Mesenteric fat pad (tissue), 1 donor: Measurements from ENCODE around the gene TMEM240. TPM values are rescaled to one million over a fixed set of nuclear protein-coding genes. Genes with fewer than 3 reads are reported as not detected.
"Not testable (repeated sequence)": the region's sequence is repeated elsewhere in the genome, so short reads cannot be mapped to it uniquely, and the experiment has no call there.

Experiments used
- DNase-seq: peaks from one replicate; pipeline ENCODE4 v3.0.0-alpha.2; 2020; ENCODE audit warnings: low spot score
- total RNA-seq: library from RNA; stranded (reverse); fragmentation: NEBNext Ultra II Directional; extraction: Animal tissue kit (Norgen Biotek cat#: 25700); gene quantifications from one replicate; pipeline ENCODE4 v1.2.1, GENCODE V29; 2021
- donor health status: DM: yes; HTN: yes; CAD: no.

Gene TMEM240
- total RNA-seq, 1 donor from 2014 or later = 1.4 TPM

DNA sequence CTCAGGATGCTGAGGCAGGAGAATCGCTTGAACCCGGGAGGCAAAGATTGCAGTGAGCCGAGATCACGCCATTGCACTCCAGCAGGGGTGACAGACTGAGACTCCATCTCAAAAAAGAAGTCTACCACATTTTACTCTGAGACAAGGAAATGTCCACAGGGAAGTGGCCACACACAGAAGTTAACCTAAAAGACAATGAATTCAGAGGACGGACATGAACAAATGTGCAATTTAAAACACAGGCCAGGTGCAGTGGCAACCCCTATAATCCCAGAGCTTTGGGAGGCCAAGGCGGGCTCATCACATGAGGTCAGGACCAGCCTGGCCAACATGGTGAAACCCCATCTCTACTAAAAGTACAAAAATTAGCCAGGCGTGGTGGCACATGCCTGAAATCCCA lies 17.3 kb upstream of the TMEM240 start:
- DNase-seq = not testable (repeated sequence)

DNA sequence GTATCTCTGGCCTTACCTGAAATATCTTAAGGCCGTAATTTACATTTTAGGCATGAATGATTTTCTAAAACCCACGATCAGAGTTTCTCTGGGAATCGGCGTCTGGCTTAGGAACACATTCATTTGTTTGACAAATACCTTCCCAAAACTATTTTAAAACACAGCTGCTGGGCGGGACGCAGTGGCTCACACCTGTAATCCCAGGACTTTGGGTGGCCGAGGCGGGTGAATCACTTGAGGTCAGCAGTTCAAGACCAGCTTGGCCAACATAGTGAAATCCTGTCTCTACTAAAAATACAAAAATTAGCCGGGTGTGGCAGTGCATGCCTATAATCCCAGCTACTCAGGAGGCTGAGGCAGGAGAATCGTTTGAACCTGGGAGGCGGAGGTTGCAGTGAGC lies 16.5 kb upstream of the TMEM240 start:
- not testable (repeated sequence) for DNase-seq

DNA sequence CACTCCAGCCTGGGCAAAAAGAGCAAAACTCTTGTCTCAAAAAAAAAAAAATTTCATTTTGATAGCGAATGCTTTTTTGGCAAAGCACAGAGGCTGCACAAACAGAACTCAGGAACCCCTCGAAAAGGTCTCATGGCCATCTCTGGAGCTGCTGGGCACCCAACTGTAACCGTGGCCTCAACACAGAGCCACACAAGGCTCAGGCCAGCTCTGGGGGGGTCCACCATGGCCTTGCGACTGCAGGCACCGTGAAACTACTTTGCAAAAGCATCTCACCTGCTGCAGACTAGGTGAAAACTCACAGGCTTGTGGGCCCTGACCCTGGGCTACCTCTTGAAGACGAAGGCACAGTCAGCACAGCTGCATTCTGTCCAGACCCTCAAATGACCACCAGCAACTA lies 16.1 kb upstream of the TMEM240 start:
- no peak for DNase-seq

DNA sequence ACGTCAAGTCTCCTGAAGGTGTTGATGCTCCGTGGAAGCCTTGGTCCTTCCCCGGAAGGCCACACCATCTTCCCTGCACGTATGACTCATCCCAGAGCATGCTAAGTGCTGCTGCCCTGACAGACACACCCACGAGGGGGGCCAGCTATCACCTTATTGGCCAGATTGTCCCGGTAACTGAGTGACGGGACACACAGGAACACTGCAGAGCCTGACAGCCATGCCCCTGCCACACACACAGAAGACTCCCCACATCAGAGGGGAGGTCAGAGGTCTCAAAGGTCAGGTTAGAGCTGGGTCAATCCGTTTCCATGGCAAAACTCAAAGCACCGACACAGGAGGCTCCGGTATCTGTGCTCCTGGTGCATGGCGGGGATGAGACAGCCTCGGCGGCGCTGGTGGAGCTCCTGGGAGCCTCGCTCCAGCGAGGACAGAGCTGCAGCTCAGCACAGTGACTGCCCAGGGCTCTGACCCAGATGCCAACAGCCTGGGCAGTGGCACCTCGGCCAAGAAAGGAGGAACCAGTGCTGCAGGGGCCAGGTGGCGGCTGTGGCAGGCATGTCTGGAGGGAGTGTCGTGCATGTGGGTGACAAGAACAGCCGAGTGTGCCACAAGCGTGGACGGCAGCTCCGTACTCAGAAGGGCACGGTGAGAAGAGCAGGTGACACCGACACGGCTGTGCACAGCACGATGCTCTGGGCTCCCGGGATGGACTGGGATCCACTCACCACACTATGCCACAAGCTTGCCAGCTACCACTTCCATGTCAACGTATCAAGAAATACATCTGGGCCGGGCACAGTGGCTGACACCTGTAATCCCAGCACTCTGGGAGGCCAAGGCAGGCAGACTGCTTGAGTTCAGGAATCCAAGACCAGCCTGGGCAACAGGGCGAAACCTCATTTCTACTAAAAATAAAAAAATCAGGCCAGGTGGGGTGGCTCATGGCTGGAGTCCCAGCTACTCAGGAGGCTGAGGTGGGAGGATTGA lies 14.8 kb upstream of the TMEM240 start:
- DNase-seq = no peak

DNA sequence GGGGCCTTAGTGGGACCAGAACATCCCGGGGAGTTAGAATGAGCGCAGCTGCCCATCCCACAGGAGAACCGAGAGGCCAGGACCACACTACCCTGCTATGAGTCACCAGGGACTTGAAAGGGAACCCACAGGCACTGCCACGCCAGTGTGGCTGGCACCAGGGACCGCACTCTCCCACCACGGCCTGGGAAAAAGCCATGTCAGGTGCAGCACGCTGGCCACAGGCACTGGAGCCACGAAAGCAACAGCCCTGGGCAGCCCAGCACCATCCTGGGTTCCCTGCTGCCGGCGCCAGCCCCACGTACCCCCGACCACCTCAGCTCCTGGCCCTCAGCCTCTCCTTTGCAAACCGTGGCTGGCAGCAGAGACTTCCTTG lies 14.1 kb upstream of the TMEM240 start:
- no peak for DNase-seq

DNA sequence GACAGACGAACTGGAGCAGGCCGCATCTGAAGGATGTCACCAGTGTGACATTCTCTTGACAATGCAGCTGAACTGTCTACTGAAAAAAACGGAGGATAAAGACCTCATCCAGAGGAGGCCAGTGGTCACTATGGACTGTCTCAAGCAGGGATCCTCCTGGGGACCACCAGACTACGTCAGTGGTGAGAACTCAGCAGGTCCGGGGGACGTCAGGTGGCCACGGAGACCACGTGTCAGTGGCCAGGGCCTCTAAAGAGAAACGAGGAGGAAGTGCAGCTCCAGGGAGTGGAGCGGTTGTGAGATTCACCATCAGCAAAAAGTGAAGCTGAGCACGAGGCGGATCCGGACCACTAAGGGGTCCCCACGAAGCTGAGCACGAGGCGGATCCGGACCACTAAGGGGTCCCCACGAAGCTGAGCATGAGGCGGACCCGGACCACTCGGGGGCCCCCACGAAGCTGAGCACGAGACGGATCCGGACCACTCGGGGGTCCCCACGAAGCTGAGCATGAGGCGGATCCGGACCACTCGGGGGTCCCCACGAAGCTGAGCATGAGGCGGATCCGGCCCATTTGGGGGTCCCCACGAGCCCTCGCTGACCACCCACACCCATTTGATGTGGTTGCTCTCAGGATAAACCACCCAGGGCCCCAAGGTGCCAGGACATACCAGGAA lies 13.5 kb upstream of the TMEM240 start:
- DNase-seq = no peak

DNA sequence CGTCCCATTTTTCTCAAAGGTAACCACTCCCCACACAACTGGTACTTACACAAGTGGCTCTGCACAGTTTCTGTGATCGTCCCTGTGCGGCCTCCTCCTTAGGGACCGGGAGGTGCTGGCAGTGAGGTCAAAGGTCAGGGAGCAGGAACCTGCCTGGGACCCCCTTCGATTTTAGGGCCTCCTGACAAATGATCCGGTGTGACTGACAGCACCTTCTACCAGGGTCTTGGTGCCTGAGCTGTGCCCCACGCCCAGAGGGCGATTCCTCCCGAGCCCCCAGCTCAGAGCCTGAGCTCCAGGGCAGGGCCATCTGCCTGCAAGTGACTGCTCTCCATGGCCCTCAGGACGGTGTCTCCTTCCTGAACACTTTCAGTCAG lies 11.8 kb upstream of the TMEM240 start:
- DNase-seq = no peak

DNA sequence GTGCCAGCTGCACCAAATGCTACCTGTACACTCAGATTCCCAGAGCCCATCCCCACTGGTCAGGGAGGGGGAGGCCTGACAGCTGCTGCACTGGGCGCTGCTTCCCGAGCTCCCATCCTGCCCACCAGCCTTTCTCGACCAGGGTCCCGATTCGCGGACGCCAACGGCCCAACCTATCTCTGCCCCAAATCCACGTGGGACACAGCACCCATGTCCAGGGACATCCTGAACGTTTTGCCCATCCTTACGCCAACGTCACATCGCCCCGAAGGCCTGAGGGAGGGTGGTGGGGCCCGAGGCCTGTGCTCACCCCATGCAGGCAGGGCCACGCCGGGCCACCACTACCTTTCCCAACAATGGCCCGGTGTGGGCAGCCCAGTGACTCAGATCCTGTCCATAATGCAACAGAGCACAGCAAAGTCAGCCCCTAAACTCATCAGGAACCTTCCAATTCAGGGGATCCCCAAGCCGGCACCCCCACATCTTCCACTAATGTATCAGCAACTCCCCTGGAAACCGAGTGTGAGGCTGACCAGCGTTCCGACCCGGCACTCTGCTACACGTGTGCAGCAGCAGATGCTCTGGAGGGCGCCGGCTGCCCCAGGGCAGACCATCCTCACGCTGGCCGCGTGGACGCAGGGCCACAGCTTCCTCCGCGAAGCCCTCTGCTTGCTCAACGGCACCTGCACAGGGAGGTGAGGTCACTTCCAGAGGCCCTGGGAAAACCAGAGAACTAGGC lies 11.3 kb upstream of the TMEM240 start:
- no peak for DNase-seq

DNA sequence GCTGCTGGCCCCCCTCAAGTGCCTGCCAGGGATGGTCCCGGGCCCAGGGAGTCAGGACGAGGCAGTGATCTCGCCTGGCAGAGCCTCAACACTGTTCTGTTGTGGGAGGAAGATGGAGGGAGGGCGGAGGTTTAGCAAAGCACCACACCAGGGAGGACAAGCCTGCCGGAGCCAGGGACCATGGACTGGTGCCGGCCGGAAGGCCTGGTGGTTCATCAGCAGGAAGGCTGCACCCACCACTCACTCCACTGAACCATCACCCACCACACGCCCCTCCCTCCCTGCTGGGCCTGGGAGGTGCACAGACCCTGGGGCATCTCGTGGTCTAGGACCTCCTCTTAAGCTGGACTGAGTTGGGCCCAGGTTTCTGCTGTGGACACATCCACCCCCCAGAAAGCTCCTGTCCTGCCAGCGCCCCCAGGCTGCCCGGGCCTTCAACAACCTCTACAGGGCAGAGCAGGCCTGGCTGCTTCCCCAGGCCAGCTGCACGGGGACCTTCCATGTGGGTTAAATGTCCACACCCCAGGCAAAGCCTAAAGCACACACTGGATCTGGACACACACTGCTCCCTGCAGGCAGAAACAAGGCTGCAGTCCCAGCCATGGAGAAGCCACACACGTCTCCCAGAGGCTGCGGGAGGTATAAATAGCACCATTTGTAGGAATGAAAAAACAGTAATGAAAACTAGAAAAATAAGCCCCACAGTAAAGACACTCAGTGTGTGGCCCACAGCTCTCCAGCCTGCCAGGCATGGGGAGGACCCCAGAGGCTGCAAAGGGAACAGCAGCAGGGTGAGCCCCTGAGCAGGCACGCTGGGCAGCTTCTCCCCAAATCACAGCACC lies 10.4 kb upstream of the TMEM240 start:
- no peak for DNase-seq

DNA sequence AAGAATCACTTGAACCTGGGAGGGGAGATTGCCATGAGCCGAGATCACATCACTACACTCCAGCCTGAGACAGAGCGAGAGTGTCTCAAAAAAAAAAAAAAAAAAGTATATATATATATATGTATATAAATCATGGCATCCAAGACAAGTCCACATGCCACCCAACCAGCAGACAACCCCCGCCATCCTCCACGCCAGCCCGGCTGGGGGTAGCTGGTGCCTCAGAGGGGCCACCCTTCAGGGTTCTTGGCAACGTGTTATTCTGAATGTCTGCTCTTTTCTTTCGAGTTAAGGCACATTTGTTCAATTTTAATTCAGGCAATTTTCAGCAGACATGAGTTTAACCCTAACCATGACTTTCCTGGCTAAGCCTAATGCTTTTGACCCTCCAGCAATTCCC lies 9.7 kb upstream of the TMEM240 start:
- DNase-seq = no peak

DNA sequence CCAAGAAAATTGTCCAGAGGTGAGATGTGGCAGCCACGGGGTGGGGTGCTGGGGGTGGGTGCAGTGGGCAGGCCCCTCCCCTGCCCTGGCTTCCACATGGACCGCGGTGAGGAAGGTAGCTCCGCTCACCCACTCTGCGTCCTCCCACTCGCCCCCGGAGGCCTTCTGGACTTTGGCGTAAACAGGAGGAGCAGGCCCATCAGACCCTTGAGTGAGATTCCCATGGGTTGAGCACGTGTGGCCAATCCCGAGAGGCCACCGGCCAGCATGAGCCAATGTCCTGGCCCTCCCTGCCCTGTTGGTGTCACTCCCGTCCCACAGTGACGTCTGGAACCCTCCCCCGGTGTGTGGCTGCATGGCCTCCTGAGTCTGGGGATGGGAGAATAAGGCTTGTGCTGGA lies 8.2 kb upstream of the TMEM240 start:
- no peak for DNase-seq

DNA sequence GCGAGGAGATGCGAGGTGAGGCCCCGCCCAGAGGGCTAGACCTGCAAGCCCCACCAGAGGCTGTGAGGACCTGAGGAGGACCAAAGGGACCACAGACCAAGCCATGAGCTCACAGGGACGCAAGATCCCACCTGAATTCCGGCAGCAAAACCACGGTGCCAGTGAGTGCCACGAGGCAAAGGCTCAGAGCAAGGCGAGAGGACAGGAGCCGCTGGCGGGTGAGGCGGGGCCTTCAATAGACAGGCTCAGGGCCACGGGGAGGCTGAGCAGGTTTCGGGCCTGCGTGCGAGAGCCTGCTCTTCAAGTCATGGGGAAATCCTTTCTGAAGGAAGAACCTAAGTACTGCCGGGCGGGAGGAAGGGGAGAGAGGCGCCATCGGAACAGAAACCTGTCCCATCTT lies 7.1 kb upstream of the TMEM240 start:
- DNase-seq = no peak

DNA sequence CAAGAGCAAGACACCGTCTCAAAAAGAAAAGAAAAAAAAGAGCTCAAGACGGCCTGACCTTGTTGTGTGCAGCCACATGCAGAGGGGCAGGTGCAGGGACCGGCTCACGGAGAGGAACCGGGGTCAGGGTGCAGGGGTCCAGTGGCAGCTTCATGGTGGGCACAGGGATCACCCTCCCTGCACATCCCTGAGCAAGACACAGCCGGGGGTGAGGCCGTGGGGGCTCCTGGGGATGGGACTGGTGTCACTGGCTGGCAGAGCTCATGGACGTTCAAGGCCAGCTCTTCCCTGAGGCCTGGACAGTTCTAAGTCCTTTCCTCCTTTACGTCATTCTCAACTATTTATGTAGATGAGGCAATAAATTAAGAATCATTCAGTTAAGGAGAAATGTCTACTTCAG lies 6.6 kb upstream of the TMEM240 start:
- DNase-seq = no peak

DNA sequence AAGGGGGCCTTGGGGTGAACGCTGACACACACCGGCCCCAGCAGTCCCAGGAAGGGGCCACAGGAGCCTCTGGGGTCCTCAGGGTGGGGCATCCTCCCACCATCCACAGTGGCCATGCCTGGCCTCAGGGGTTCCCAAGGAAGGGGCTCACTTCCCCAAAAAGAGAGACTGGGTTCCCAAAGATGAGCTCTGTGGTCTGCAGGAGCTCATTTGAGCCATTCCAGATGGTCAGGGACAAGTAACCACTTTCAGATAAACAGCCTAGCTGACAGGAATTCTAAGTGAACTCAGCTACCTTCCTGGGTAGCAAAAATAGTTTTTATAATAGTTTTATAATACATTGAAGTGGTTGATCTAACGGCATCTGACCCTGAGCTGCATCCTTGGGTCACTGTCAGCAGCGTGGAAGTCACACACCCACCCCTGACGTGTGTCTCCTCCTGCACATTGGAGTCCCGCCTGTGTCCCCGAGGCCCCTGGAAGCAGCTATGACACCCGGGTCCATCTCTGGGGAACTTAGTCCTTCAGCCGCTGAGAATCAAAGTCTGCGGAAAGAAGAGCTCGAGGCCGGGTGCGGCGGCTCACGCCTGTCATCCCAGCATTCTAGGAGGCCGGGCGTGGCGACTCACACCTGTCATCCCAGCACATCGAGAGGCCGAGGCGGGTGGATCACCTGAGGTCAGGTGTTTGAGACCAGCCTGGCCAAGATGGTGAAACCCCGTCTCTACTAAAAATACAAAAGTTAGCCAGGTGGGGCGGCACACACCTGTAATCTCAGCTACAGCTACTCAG lies 5.7 kb upstream of the TMEM240 start:
- DNase-seq = no peak

DNA sequence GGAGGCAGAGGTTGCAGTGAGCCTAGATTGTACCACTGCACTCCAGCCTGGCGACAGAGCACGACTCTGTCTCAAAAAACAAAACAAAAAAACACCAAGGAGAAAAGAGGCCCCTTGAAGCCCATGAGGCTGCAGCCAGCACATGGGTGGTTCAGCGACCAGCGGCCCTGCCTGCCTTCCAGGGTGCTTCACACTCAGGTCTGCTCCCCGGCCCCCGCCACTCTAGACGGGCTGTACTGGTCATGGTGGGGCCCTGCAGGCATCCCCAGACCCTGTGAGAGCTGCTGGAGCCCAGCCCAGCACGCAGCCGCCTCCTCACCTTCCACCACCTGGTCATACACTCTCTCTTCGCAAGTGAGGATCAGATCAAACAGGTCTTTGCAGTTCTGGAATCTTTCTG lies 4.1 kb upstream of the TMEM240 start:
- no peak for DNase-seq

DNA sequence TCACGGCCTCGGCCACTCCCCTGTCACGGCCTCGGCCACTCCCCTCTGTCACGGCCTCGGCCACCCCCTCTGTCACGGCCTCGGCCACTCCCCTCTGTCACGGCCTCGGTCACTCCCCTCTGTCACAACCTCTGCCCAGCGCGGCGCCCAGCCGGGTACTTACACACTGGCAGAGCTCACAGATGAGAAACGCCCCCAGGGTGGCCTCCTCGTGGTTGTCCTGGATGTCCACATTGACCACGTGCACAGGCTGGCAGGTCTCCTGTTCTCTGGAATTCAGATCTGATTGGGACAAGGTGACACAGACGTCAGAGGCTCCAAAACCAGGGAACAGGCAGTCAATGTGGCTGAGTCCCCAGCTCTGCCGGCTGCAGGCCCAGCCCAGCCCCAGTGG lies 3.3 kb upstream of the TMEM240 start:
- DNase-seq = no peak

DNA sequence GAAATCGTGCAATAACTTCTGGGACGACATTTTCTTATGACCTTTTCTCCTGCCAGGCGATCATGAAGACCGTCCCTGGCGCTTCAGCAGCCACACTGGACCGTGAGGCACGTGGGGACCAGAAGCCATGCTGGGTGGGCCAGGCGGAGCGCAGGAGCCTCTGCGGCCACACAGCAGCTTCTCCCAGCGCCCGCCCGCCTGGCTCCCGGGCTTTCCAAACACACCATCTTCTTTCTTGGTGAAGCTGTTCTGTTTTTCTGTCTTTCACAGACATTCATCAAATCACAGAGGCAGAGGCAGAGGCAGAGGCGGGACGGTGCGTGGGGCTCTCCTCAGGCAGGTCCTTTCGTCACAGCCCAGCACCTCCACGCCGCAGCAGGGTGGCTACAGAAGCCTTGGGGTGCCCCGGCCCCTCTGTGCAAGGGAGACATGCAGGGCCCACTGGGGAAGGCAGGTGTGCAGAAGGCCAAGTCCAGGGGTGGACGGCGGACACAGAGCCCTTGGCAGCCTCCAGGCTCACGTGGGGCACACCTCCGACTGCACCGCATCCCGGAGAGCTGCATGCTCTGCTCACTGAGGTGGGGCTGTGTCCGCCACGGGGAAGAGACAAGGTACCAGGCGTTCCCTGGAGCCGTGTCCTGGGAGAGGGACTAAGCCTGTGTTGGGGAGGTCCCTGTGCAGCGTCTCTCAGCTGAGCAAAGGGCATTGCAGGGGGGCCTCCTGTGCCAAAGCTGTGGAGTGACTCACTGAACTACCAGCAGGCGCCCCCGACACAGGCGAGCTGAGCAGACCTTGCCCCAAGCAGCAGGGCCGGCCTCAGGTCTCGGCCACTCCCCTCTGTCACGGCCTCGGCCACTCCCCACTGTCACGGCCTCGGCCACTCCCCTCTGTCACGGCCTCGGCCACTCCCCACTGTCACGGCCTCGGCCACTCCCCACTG lies 2.6 kb upstream of the TMEM240 start:
- no peak for DNase-seq

DNA sequence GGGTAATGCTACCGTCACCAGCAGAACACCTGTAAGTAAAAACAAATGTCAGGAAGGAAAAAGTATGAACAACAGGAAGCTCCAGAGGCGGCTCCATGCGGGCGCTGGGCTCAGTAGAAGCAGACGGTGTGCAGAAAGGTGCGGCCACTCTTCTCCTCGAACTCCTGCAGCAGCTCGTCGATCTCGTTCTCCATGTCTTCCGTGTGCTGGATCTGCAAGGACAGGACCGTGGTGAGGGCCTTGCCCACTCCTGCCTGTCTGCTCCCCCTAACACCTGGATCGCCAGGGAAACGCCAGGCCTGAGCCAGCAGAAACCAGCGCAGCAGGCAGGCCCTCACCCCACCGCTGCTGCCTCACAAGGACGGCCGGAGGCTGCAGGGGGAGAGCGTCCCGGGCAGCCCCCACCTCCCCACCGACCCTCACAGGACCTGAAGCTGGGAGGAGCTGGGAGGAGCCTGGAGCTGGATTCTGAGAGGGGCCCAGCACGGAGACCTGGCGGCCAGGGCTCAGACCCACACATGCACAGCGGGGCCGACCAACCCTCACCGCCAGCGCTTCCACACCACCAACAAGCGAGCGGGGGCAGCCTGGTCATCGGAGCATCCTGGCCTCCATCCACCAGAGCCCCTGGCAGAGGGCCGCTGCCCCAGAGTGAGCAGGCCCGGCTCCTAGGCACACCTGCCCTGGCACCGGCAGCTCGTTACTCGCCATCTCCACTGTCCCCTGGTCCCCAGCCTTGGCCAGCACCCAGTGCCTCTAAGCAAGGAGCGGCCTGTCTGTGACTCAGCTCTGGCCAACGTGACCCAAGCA lies 1.7 kb upstream of the TMEM240 start:
- DNase-seq = no peak
